HG03060 (cell line): ENCODE results near the gene YWHAG.
"Not testable (repeated sequence)": the region's sequence is repeated elsewhere in the genome, so short reads cannot be mapped to it uniquely, and the experiment has no call there.

Experiments
- ATAC-seq: cut with Tn5 transposase; IDR thresholded peaks from one replicate; pipeline ENCODE4 v1.9.1; 2021; ENCODE audit warnings: low read depth, moderate number of reproducible peaks; ENCODE audit not compliant: unreplicated experiment

YWHAG gene

GRCh38 chr7:76358481-76359110 lies at the start of gene YWHAG:
Gene YWHAG, minus strand, starts transcription at chr7:76358991. Its CDS starts 183 bp downstream, at chr7:76358808.
- peak; percentile 34 for ATAC-seq

GRCh38 chr7:76408121-76408560 lies 49.4 kb upstream of the YWHAG start:
- ATAC-seq = no peak

GRCh38 chr7:76407718-76408117 lies 48.9 kb upstream of the YWHAG start:
- no peak for ATAC-seq

GRCh38 chr7:76405738-76406137 lies 46.9 kb upstream of the YWHAG start:
- no peak for ATAC-seq

- ATAC-seq = no peak
Measured at GRCh38 chr7:76403780-76404494, 45.1 kb upstream of the YWHAG start.

GRCh38 chr7:76403097-76403496 lies 44.3 kb upstream of the YWHAG start:
- not testable (repeated sequence) for ATAC-seq

- no peak for ATAC-seq
Measured at GRCh38 chr7:76400248-76400647, 41.5 kb upstream of the YWHAG start.

- ATAC-seq = no peak
Measured at GRCh38 chr7:76397409-76398183, 38.8 kb upstream of the YWHAG start.

- no peak for ATAC-seq
Measured at GRCh38 chr7:76396864-76397263, 38.1 kb upstream of the YWHAG start.

- no peak for ATAC-seq
Measured at GRCh38 chr7:76395965-76396726, 37.4 kb upstream of the YWHAG start.

GRCh38 chr7:76395605-76395964 lies 36.8 kb upstream of the YWHAG start:
- ATAC-seq = not testable (repeated sequence)

GRCh38 chr7:76394957-76395356 lies 36.2 kb upstream of the YWHAG start:
- ATAC-seq = no peak

GRCh38 chr7:76393116-76394031 lies 34.6 kb upstream of the YWHAG start:
- peak; percentile 71 for ATAC-seq

- no peak for ATAC-seq
Measured at GRCh38 chr7:76392531-76393115, 33.8 kb upstream of the YWHAG start.

- ATAC-seq = no peak
Measured at GRCh38 chr7:76390092-76390491, 31.3 kb upstream of the YWHAG start.

- not testable (repeated sequence) for ATAC-seq
Measured at GRCh38 chr7:76387789-76388188, 29.0 kb upstream of the YWHAG start.

- no peak for ATAC-seq
Measured at GRCh38 chr7:76386691-76387260, 28.0 kb upstream of the YWHAG start.

- ATAC-seq = no peak
Measured at GRCh38 chr7:76383089-76383944, 24.5 kb upstream of the YWHAG start.
